Stimulated activated CD4-positive, alpha-beta T cell treated with anti-CD3 and anti-CD28 coated beads, Interleukin-15, amount 100 ng/mL, for 48 hours (primary cell): Measurements from ENCODE around the gene FCAMR.
A peak's percentile ranks its signal among the peaks of the same experiment; 100 is the strongest.

Source experiments
- DNase-seq, 2 donors: peaks; one replicate each; pipeline ENCODE4 v3.0.0-alpha.2; 2020; ENCODE audit warnings: low read depth in 2 of 2

The FCAMR gene

DNA sequence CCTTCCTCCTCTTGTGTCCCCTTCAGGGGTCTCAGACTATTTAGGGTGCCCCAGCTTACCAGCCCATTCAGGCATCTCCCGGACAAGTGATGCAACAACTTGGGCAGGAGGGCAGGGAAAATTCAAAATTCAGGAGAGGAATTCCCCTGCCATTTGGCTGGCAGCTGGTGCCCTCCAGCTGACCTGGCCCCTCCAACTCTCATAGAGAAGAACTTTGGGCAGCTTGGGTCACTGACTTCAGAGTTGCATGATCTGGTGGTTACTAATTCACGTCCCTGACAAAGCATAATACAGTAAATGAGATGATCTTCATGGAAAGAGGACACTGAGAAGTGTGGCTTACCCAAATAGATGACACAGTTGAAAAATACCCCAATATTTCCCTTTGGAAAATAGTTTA, at the start of gene FCAMR:
FCAMR (minus strand) TSS at position 15 of the 400 bp plus-strand sequence. CDS start 335 bp downstream, outside the sequence.
- DNase-seq = no peak

- DNase-seq = no peak
Observed at GRCh38 chr1:207019661-207020060, 49.4 kb upstream of the FCAMR start.

DNA sequence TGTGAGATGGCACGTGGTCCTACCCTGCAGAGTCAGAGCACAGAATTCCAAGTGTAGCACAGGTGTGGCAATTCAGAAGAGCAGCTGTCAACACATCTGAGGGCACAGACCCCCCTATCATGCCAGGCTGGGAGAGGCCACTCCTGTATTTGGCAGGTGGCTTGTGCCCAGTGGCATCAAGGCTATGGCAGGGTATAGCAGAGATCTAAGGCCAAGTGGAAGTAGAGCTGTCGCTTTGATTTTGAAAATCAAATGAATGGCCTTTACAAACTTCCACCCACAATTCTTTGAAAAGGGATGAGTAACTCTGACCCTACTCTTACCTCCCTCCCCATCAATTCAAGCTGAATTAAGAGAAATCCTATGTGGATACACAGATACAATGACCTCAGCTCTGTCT, 48.9 kb upstream of the FCAMR start:
- no peak for DNase-seq

DNA sequence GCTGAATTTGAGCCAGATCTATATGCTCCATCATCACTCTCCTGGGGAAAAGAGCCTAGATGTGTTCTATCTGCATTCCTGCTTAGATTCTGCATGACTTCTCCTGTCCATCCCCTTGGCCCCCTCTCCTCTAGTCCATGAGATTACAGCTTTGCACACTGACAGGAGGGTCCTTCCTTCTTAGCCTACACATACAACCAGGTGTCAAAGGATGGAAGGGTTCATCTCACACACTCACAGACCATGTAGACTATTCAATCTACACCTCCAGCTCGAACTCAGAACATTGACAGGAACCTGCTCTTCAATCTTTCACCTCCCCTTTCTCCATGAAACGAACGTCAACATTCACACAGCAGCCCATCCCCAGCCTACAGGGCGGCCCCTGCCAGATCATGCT, 48.4 kb upstream of the FCAMR start:
- DNase-seq = no peak

- no peak for DNase-seq
Observed at GRCh38 chr1:207017615-207018559, 47.6 kb upstream of the FCAMR start.

DNA sequence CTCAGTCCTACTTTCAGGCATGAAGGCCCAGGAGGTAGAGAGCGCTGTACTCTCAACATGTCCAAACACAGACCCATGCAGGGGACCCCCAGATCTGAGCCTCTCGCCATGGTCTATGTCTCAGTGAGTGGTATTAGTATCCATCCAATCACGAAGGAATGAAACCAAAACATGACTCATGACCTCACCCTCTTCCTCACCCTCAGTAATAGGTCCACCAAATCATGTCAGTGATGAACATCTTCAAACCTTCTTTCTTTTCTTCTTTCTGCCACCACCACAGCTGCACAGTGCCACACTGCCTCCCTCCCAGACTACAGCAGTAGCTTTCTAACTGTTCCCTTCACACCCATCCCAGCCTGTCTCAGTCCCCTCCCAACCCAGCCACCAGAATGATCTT, 45.5 kb upstream of the FCAMR start:
- no peak for DNase-seq

- no peak for DNase-seq
Observed at GRCh38 chr1:207014728-207015127, 44.5 kb upstream of the FCAMR start.

DNA sequence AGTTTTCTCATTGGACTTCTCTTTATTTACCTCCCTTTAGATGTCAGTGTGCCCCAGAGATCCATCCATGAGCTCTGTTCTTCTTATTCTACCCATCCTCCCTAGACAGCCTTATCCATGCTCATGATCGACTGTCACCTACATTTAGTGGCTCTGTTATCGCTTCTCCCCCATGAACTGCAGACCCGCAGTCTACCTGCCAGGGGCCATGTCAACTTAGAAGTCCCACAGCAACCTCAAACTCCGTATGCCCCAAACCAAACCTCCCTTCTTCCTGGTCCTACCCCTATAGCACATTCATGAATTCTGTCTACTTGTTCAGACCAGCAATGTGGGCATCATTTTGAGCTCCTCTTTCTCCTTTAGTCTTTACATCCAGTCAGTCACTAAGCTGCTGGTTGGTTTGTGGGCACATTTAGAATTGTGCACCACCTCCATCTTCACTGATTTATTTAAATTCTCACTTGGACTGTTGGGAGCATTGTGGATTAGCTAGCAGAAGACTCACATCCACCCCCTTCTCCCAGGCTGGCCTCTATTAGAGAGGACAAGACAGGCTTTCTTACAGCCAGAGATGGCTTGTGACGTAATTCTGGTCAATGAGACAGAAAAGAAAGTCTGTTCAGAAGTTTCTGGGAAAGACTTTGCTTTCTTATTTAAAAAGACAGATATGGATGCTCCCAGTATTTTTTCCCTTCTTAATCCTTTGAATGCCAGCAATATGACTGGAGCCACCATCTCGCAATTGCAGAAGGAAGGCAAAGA, 43.2 kb upstream of the FCAMR start:
- DNase-seq = no peak

DNA sequence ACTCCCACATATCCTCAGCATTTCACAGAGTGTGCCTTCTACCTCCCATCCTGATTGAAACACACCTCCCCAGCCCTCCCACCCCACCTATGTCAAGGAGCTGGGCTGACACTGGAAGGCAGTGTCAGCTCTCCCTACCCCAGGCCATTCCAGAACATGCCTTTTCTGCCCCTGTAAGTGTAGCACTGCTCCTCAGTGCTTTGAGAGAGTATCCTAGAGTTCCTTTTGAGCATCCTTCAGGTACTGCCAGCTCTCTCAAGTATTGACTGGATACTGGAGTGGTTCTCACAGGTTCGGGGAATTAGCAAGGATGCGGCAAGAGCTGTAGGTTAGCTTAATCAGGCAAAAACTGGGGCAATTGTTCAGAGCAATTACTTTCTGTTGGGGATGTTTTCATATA, 40.5 kb upstream of the FCAMR start:
- DNase-seq = no peak

- no peak for DNase-seq
Observed at GRCh38 chr1:207009945-207010344, 39.7 kb upstream of the FCAMR start.

DNA sequence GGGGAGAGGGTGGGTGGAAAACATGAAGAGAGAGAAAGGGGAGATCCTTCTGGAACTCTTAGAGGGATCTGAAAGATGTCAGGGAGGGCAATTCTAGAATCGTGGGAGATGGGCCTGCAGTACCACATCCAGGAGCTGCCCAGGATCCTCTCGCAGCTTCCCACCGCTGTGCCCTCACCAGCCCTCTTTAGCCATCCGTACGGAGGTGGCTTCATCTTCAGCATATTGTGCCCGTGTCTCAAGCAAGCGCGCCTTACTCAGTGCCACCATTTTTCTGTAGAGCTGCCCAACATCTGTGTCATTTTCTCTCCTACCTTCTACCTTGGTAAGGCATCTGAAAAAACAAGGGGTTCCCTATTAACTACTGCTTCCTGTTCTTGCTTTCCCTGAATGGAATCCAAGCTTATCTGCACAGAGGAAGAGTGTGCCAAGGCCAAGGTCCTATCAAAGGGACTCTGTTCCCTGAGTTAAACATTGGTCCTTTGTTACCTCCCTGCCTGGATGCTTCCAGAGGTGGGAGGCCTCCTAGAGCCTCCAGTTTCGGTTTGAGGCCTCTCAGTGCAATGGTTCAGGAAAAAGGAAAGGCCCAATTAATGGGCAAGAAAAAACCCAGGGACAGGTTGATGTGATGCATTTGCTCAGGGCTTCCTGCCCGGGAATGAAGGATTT, 39.1 kb upstream of the FCAMR start:
- no peak for DNase-seq

DNA sequence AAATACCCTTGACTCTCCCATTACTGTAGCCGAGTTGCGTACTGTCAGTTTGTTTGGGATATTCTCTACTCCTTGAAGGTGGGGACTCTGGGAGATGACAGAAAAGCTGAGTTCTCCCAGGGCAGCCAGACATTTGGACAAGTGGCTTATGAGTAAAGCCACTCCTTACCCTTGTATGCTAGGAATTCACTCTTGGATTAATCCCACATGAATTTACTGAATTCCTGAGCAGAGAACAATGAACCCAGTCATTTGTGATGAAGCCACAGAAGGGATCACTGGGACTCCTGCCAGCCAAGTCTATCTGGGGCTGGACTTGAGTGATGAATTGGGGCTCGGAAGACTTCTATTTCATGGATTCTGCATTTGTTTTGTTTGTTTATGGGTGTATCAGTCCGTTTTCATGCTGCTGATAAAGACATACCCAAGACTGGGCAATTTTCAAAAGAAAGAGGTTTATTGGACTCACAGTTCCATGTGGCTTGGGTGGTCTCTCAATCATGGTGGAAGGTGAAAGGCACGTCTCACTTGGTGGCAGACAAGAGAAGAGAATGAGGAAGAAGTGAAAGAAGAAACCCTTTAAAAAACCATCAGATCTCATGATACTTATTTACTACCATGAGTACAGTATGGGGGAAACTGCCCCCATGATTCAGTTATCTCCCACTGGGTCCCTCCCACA, 37.2 kb upstream of the FCAMR start:
- no peak for DNase-seq

DNA sequence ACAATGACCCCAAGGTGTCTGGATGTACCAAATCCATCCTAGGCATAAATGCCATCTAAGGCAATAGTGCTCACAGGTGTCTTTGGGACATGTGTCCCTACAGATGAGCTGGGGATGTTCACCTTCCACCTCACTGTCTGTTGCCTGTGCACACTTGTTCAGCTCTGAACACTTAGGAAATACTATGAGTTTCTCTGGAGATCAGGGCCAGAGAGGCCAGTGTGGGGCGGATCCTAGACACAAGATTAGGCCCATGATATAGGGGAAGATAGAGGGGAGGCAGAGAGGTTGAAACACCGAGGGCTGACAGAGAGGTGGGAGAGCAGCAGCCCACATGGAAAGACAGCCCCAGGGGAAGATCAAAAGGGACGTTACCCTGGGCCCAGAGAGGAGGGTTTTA, 36.7 kb upstream of the FCAMR start:
- DNase-seq = no peak

- DNase-seq = no peak
Observed at GRCh38 chr1:207006083-207006482, 35.8 kb upstream of the FCAMR start.

DNA sequence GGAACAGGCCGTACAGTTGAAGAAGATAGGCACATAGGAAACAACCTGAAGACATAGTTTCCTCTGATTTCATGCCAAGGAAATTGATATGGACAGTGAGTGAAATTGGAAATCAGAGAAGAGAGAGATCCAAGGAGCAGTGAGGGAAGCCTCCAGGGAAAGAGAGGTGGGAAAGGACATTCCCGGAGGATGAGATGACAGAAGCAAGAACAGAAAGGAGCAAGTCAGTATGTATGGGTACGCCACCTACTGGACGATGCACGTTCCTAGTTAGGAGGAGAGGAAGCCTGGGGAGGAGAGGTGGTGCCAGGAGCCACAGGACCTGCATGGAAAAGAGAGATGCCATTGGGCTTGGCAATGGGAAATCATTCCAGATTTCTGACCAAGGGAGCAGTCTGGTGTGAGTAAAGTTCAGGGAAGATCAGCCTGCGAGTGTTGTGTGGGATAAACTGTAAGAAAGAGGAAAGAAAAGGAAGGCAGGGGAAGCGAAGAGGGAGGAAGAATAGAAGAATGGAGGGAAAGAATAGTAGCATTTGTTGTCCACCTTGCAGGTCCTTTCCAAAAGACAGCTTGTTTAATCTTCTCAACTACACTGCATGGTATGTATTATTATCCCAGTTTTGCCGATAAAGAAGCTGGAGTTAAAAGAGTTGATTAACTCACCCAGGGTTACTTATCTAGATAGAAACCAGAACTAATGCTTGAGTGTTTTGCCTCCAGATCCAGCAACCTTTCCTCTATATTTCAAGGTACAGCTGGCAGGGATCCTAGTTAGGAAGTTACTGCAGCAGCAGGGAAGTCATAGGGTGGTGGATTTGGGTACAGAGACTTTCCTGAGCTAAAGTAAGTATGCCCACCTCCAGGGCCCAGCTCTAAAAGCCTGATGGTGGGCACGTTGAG, 34.9 kb upstream of the FCAMR start:
- peak; percentile 19 to 24 for DNase-seq

GRCh38 chr1:207003210-207003609, 33.0 kb upstream of the FCAMR start:
- no peak for DNase-seq

- DNase-seq = no peak
Observed at GRCh38 chr1:207002724-207003146, 32.5 kb upstream of the FCAMR start.

DNA sequence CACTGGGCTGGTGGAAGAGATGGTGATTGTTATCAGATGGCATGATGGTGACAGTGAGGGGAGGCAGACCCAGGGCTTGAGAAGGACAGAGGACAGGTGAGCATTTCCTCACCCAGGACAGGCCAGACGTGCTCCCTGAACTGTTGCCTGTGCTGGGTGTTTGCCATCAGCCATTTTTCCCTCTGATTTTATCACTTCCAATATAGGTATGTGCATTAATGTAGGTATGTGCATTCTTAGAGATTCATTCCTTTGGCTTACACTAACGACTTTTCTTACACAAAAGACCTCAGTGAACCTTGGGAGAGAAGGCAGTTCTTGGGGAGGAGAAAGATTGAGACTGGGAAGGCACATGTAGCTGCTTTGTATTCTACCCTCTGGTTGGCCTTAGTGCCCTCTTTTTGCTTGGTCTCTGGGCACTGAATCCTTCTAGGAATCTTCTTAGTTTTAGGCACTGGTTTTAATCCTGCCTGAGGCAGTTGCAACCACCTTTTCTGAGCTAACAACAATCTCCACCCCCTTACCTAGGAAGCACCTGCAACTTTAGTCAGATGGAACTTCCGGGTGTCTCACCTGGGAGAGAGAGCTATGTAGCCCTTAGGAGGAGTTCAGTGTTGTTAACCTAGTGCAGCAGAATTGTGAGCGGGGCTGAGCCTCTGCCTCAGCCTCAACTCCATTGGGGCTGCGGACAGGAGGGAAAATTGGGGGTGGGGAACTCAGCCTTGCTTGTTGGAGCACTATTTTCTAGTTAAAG, 31.4 kb upstream of the FCAMR start:
- no peak for DNase-seq

GRCh38 chr1:207000651-207001291, 30.5 kb upstream of the FCAMR start:
- no peak for DNase-seq
